ENCODE results near the gene SLC16A4.

SLC16A4 gene

DNA sequence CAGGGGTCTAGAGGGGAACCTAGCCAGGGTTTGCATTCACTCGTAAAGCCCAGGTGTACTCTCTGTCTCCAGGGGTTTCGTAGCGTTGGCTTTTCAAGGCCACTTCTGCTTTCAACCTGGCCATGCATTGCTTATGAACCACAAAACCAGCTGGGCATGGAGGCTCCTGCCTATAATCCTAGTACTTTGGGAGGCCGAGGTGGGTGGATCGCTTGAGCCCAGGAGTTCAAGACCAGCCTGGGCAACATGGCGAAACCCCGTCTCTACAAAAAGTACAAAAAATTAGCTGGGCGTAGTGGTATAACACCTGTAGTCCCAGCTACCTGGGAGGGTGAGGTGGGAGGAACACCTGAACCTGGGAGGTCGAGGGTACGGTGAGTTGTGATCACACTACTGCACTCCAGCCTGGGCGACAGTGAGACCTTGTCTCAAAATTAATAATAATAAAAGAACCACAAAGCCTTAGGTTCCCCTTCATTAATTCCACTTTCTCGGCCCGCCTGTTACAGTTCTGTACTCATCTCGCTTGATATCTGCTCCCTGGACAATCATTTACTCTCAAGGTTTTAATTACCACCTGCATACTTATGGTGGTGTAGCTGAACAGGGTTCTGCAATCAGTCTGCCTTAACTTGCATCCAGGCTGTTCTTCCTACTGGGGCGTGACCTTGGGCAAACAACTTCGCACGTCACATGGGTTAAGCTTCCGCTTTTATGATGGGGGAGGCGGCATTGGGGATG is 6.1 kb downstream of the SLC16A4 start:
- H3K36me3 ChIP-seq (ENCODE audit: insufficient read depth, low read length): no peaks in the 10 kb centered on the region

DNA sequence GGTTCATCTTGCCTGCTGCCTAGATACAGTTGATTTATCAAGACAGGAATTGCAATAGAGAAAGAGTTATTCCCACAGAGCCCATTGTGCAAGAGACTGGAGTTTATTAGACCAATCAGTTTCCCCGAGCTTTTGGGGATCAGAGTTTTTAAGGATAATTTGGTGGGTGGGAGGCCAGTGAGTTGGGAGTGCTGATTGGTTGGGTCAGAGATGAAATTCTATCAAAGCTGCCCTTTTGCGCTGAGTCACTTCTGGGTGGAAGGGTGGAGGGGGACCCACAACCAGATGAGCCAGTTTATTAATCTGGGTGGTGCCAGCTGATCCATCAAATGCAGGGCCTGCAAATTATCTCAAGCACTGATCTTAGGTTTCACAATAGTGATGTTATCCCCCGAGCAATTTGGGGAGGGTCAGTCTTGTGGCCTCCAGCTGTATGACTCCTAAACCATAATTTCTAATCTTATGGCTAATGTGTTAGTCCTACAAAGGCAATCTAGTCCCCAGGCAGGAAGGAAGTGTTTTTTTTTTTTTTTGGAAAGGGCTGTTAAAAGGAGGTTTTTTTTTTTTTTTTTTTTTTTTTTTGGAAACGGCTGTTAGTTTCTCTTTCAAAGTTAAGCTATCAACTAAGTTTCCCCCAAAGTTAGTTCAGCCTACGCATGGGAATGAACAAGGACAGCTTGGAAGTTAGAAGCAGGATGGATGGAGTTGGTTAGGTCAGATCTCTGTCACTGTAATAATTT is 7.4 kb downstream of the SLC16A4 start:
- H3K27ac ChIP-seq (ENCODE audit: low read depth, low read length): no peak overlapping the region
- no peak overlapping the region for H3K4me3 ChIP-seq (ENCODE audit: low read depth in 1 of 2, low read length in 2 of 2)
- H3K27me3 ChIP-seq (ENCODE audit: control insufficient read depth in 1 of 2, insufficient read depth in 2 of 2, low read length in 2 of 2): no peaks in the 10 kb centered on the region
- no peak overlapping the region for H3K9ac ChIP-seq (ENCODE audit: low read length)
- peaks cover 12% of the 10 kb centered on the region for H3K36me3 ChIP-seq (ENCODE audit: insufficient read depth, low read length)
- no peaks in the 10 kb centered on the region for H3K4me1 ChIP-seq (ENCODE audit: insufficient read depth, low read length)
- no peaks in the 10 kb centered on the region for H3K9me3 ChIP-seq (ENCODE audit: low read length)

More for the DNA sequence above, 6.1 kb downstream of the SLC16A4 start:
- no peaks in the 10 kb centered on the region for H3K27me3 ChIP-seq (ENCODE audit: control insufficient read depth in 1 of 2, insufficient read depth in 2 of 2, low read length in 2 of 2)
- H3K9ac ChIP-seq (ENCODE audit: low read length): no peak overlapping the region
- H3K4me3 ChIP-seq (ENCODE audit: low read depth in 1 of 2, low read length in 2 of 2): no peak overlapping the region
- H3K27ac ChIP-seq (ENCODE audit: low read depth, low read length): no peak overlapping the region
- no peaks in the 10 kb centered on the region for H3K4me1 ChIP-seq (ENCODE audit: insufficient read depth, low read length)
- H3K9me3 ChIP-seq (ENCODE audit: low read length): no peaks in the 10 kb centered on the region

DNA sequence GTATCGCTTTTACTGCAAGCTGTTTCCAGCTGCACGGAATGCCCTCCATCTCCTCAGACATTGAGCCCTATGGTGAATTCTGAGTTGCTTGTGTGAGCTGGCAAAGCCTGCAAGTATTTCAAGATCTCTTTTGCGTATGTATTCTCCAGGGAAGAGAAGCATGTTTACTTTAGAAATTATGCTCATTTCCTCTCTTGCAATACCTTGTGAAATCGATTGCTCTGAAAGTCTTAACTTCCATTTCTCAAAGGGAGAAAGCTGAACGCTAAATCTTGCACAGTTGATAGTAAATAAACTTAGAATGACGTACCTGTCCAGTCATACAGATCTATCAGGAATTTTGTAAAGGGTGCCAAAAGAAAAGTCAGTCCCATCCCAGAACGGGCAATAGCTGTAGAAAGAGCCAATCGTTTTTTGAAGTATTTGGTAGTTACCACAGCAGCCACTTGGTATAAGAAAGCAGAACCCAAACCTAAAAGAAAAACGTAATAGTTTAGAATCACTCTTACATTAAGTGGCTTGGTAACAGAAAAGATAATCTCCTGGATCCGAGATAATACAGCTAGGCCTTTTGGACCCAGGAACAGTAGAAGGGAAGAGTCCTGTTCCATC is 10.0 kb downstream of the SLC16A4 start:
- Histone ChIP-seq H3K9me3 (ENCODE audit: low read length) (no peaks in the 10 kb centered on the region), H3K9ac (ENCODE audit: low read length) (no peak overlapping the region), H3K4me3 (ENCODE audit: low read depth in 1 of 2, low read length in 2 of 2) (no peak overlapping the region), H3K4me1 (ENCODE audit: insufficient read depth, low read length) (no peaks in the 10 kb centered on the region), H3K36me3 (ENCODE audit: insufficient read depth, low read length) (peaks cover 33% of the 10 kb centered on the region), H3K27ac (ENCODE audit: low read depth, low read length) (no peak overlapping the region), H3K27me3 (ENCODE audit: control insufficient read depth in 1 of 2, insufficient read depth in 2 of 2, low read length in 2 of 2) (no peaks in the 10 kb centered on the region)

DNA sequence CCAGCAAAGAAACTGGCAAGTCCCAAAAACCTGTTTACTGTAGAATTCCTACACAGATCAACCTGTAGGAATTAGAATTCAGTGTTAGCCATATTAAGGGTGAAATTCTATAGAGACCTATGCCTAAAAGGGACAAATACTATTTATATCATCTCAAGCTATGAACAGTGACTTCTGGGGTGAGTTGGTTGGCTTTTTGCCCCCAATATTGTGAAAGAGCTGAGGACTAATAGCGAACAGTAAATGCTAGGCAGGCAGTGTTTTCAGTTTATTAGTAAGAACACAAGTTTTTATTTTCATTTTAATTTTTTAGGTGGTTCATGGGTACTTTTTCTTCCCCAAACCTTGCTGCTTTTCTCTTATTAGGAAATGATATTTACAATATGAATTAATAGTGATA is 15.3 kb downstream of the SLC16A4 start:
- Histone ChIP-seq H3K9me3 (ENCODE audit: low read length) (no peaks in the 10 kb centered on the region), H3K27ac (ENCODE audit: low read depth, low read length) (no peak overlapping the region), H3K4me1 (ENCODE audit: insufficient read depth, low read length) (no peaks in the 10 kb centered on the region), H3K4me3 (ENCODE audit: low read depth in 1 of 2, low read length in 2 of 2) (no peak overlapping the region), H3K9ac (ENCODE audit: low read length) (no peak overlapping the region), H3K27me3 (ENCODE audit: control insufficient read depth in 1 of 2, insufficient read depth in 2 of 2, low read length in 2 of 2) (no peaks in the 10 kb centered on the region), H3K36me3 (ENCODE audit: insufficient read depth, low read length) (peaks cover 48% of the 10 kb centered on the region)

DNA sequence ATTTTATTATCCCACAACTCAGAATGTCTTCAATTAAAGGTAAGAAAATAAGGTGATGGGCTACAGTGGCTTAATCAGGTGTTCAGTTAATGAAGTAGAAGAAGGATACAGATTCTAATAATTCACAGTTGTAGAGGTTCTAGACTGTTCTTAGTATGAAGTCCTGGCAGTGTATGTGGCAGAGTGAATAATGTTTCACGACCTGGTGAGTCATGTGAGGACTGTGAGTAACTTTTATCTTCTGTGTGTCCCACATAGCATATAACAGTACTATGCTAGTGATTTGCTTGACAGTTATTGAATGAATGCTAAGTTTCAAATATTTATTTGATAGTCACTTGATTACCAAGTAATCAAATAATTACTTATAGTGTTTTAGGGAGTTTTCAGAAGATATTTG is 20.0 kb downstream of the SLC16A4 start:
- H3K9ac ChIP-seq (ENCODE audit: low read length): no peak overlapping the region
- peaks cover 15% of the 10 kb centered on the region for H3K36me3 ChIP-seq (ENCODE audit: insufficient read depth, low read length)
- H3K27ac ChIP-seq (ENCODE audit: low read depth, low read length): no peak overlapping the region
- H3K4me3 ChIP-seq (ENCODE audit: low read depth in 1 of 2, low read length in 2 of 2): no peak overlapping the region
- H3K27me3 ChIP-seq (ENCODE audit: control insufficient read depth in 1 of 2, insufficient read depth in 2 of 2, low read length in 2 of 2): no peaks in the 10 kb centered on the region
- H3K9me3 ChIP-seq (ENCODE audit: low read length): no peaks in the 10 kb centered on the region
- no peaks in the 10 kb centered on the region for H3K4me1 ChIP-seq (ENCODE audit: insufficient read depth, low read length)

DNA sequence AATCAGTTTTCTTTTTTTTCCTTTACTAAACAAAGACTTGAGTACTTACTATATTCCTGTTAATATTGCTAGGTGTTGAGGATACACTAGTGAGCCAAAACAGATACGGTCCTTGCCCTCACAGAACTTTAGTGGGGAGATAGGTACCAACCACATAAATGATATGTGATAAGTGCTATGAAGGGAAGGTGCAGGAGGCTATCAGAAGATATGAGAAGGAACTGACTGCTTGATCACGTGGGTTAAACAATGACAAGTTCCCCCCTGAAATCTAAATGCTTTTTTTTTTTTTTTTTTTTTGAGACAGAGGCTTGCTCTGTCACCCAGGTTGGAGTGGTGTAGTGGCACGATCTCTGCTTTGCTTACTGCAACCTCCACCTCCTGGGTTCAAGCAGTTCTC is 26.6 kb downstream of the SLC16A4 start:
- H3K4me3 ChIP-seq (ENCODE audit: low read depth in 1 of 2, low read length in 2 of 2): no peak overlapping the region
- H3K9me3 ChIP-seq (ENCODE audit: low read length): no peaks in the 10 kb centered on the region
- no peaks in the 10 kb centered on the region for H3K27me3 ChIP-seq (ENCODE audit: control insufficient read depth in 1 of 2, insufficient read depth in 2 of 2, low read length in 2 of 2)
- H3K36me3 ChIP-seq (ENCODE audit: insufficient read depth, low read length): no peaks in the 10 kb centered on the region
- no peak overlapping the region for H3K9ac ChIP-seq (ENCODE audit: low read length)
- no peaks in the 10 kb centered on the region for H3K4me1 ChIP-seq (ENCODE audit: insufficient read depth, low read length)
- H3K27ac ChIP-seq (ENCODE audit: low read depth, low read length): no peak overlapping the region

DNA sequence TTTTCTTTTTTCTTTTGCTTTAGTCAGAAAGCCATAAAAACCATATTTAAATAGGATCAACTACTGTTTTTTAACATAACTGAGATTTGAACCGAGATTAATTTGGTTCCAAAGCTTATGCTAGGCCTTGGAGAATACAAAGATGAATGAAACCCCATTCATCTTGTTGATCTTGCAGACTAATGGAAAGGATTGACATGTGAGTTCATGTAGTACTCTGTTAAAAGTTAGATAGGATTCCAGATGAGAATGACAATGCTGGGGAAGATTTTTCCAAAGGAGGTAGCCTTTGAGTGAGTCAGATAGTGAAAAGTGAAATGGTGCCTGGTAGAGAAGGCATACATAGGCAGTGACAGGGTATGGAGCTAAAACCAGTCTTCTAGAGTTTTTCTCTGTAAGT is 29.0 kb downstream of the SLC16A4 start:
- Histone ChIP-seq H3K27ac (ENCODE audit: low read depth, low read length) (no peak overlapping the region), H3K27me3 (ENCODE audit: control insufficient read depth in 1 of 2, insufficient read depth in 2 of 2, low read length in 2 of 2) (no peaks in the 10 kb centered on the region), H3K9ac (ENCODE audit: low read length) (no peak overlapping the region), H3K9me3 (ENCODE audit: low read length) (no peaks in the 10 kb centered on the region), H3K36me3 (ENCODE audit: insufficient read depth, low read length) (no peaks in the 10 kb centered on the region), H3K4me3 (ENCODE audit: low read depth in 1 of 2, low read length in 2 of 2) (no peak overlapping the region), H3K4me1 (ENCODE audit: insufficient read depth, low read length) (no peaks in the 10 kb centered on the region)

DNA sequence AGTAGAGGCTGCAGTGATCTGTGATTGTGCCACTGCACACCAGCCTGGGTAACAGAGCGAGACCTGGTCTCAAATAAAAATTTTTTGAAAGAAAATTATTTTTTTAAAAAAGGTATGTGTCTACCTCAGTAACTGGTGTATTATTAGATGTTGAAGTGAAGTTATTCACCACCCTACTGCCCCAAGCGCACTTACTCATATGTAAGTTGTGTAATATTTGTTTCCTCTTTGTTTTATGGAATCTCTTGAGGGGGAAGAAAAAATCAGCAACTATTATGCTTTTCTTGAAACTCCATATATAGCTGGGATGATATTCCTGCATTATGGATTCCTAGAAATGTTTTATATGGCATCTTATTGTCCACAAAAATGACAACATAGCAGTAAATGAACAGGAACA is 30.4 kb downstream of the SLC16A4 start:
- H3K4me1 ChIP-seq (ENCODE audit: insufficient read depth, low read length): no peaks in the 10 kb centered on the region
- no peak overlapping the region for H3K4me3 ChIP-seq (ENCODE audit: low read depth in 1 of 2, low read length in 2 of 2)
- H3K36me3 ChIP-seq (ENCODE audit: insufficient read depth, low read length): no peaks in the 10 kb centered on the region
- no peak overlapping the region for H3K27ac ChIP-seq (ENCODE audit: low read depth, low read length)
- no peak overlapping the region for H3K9ac ChIP-seq (ENCODE audit: low read length)
- no peaks in the 10 kb centered on the region for H3K27me3 ChIP-seq (ENCODE audit: control insufficient read depth in 1 of 2, insufficient read depth in 2 of 2, low read length in 2 of 2)
- H3K9me3 ChIP-seq (ENCODE audit: low read length): no peaks in the 10 kb centered on the region

DNA sequence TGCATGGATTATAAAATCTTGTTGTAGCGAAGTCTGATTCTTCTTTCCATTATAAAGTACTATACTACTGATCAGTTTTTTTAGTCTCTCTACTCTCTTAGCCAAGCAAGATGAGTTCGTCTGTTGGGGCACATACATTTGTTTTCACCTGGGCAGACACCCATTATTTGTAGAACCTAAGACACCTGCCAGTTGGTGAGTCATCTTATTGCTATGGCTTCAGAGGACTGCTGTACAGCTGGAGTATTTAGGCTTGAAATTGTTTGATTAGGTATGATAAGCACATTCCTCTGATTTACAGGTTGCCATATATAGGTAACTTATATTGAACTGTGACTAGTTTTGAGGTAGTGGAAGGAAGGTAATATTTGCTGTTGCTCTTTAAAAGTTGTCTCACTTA is 34.4 kb downstream of the SLC16A4 start:
- Histone ChIP-seq H3K36me3 (ENCODE audit: insufficient read depth, low read length) (peaks cover 4% of the 10 kb centered on the region), H3K9ac (ENCODE audit: low read length) (no peak overlapping the region), H3K4me3 (ENCODE audit: low read depth in 1 of 2, low read length in 2 of 2) (no peak overlapping the region), H3K9me3 (ENCODE audit: low read length) (no peaks in the 10 kb centered on the region), H3K27me3 (ENCODE audit: control insufficient read depth in 1 of 2, insufficient read depth in 2 of 2, low read length in 2 of 2) (no peaks in the 10 kb centered on the region), H3K4me1 (ENCODE audit: insufficient read depth, low read length) (peaks cover 2% of the 10 kb centered on the region), H3K27ac (ENCODE audit: low read depth, low read length) (no peak overlapping the region)

DNA sequence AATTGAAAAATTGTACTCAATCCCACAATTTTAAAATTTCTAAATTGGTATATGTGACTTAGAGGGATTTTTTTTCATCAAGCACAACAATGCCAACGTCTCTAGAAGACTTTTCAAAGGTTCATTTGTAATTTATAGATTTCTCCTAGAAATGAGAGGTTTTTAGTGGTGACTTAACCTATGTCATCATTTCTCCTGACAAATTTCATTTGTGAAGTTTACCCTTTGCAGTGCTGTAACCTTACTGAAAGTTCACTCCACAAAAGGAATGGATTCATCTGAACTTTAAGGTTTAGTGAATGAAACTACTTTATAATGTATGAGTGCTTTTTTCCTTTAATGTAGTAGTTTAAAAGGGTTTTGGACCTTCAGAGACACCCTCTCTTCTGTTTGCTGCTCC is 35.5 kb downstream of the SLC16A4 start:
- Histone ChIP-seq H3K9ac (ENCODE audit: low read length) (no peak overlapping the region), H3K36me3 (ENCODE audit: insufficient read depth, low read length) (peaks cover 4% of the 10 kb centered on the region), H3K9me3 (ENCODE audit: low read length) (no peaks in the 10 kb centered on the region), H3K27ac (ENCODE audit: low read depth, low read length) (no peak overlapping the region), H3K4me3 (ENCODE audit: low read depth in 1 of 2, low read length in 2 of 2) (no peak overlapping the region), H3K27me3 (ENCODE audit: control insufficient read depth in 1 of 2, insufficient read depth in 2 of 2, low read length in 2 of 2) (no peaks in the 10 kb centered on the region), H3K4me1 (ENCODE audit: insufficient read depth, low read length) (peaks cover 13% of the 10 kb centered on the region)

DNA sequence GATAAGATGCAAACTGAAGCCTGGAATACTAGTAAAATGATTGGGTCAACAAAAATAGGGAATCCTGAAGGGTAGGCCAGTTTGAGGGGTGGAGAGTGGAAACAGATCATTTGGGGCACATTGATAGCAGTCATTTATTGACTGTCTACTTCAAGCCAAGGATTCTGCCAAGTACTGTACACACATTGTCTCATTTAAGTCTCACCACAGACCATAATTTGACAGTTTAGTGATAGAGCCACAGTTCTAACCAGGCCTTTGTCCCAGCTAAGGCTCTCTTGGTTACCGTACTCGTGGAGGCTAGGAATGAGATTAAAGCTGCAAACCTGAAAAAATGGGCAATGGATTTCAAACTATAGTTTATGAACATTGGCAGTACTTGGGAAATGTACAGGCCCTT is 40.5 kb downstream of the SLC16A4 start:
- Histone ChIP-seq H3K4me1 (ENCODE audit: insufficient read depth, low read length) (peaks cover 45% of the 10 kb centered on the region), H3K9me3 (ENCODE audit: low read length) (no peaks in the 10 kb centered on the region), H3K27me3 (ENCODE audit: control insufficient read depth in 1 of 2, insufficient read depth in 2 of 2, low read length in 2 of 2) (no peaks in the 10 kb centered on the region), H3K27ac (ENCODE audit: low read depth, low read length) (no peak overlapping the region), H3K36me3 (ENCODE audit: insufficient read depth, low read length) (peaks cover 19% of the 10 kb centered on the region), H3K4me3 (ENCODE audit: low read depth in 1 of 2, low read length in 2 of 2) (no peak overlapping the region), H3K9ac (ENCODE audit: low read length) (no peak overlapping the region)

Data from muscle layer of colon (tissue), 2 donors.